Measurements from ENCODE around the gene AOC2.

DNA sequence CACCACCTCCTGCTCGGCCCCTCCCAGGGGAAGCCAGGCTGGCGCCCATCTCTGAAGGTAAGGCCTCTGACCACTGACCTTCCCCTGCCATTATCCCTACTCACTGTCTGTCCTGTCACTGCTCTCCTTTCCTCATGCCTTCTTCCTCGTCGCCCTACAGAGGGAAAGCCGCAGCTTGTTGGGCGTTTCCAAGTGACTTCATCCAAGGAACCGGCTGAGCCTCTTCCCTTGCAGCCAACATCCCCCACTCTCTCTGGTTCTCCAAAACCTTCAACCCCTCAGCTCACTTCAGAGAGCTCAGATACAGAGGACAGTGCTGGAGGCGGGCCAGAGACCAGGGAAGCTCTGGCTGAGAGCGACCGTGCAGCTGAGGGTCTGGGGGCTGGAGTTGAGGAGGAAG lies 48.9 kb upstream of the AOC2 start:
- TF ChIP-seq, protein P1, sequence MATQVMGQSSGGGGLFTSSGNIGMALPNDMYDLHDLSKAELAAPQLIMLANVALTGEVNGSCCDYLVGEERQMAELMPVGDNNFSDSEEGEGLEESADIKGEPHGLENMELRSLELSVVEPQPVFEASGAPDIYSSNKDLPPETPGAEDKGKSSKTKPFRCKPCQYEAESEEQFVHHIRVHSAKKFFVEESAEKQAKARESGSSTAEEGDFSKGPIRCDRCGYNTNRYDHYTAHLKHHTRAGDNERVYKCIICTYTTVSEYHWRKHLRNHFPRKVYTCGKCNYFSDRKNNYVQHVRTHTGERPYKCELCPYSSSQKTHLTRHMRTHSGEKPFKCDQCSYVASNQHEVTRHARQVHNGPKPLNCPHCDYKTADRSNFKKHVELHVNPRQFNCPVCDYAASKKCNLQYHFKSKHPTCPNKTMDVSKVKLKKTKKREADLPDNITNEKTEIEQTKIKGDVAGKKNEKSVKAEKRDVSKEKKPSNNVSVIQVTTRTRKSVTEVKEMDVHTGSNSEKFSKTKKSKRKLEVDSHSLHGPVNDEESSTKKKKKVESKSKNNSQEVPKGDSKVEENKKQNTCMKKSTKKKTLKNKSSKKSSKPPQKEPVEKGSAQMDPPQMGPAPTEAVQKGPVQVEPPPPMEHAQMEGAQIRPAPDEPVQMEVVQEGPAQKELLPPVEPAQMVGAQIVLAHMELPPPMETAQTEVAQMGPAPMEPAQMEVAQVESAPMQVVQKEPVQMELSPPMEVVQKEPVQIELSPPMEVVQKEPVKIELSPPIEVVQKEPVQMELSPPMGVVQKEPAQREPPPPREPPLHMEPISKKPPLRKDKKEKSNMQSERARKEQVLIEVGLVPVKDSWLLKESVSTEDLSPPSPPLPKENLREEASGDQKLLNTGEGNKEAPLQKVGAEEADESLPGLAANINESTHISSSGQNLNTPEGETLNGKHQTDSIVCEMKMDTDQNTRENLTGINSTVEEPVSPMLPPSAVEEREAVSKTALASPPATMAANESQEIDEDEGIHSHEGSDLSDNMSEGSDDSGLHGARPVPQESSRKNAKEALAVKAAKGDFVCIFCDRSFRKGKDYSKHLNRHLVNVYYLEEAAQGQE (IDR thresholded peaks at IDR 0.05): no peak
- TF ChIP-seq POLR2A (IDR thresholded peaks at IDR 0.05; ENCODE audit: low read length): no peak
- TF ChIP-seq, protein P2, sequence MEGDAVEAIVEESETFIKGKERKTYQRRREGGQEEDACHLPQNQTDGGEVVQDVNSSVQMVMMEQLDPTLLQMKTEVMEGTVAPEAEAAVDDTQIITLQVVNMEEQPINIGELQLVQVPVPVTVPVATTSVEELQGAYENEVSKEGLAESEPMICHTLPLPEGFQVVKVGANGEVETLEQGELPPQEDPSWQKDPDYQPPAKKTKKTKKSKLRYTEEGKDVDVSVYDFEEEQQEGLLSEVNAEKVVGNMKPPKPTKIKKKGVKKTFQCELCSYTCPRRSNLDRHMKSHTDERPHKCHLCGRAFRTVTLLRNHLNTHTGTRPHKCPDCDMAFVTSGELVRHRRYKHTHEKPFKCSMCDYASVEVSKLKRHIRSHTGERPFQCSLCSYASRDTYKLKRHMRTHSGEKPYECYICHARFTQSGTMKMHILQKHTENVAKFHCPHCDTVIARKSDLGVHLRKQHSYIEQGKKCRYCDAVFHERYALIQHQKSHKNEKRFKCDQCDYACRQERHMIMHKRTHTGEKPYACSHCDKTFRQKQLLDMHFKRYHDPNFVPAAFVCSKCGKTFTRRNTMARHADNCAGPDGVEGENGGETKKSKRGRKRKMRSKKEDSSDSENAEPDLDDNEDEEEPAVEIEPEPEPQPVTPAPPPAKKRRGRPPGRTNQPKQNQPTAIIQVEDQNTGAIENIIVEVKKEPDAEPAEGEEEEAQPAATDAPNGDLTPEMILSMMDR (IDR thresholded peaks at IDR 0.05): no peak
